ENCODE data around the gene MAPKAPK3. TPM values are rescaled to one million over a fixed set of nuclear protein-coding genes. Genes with fewer than 3 reads are reported as not detected.
"Not testable (repeated sequence)": the region's sequence is repeated elsewhere in the genome, so short reads cannot be mapped to it uniquely, and the experiment has no call there.

Gene MAPKAPK3
- total RNA-seq, 1 donor from 2014 or later: 117 TPM

DNA sequence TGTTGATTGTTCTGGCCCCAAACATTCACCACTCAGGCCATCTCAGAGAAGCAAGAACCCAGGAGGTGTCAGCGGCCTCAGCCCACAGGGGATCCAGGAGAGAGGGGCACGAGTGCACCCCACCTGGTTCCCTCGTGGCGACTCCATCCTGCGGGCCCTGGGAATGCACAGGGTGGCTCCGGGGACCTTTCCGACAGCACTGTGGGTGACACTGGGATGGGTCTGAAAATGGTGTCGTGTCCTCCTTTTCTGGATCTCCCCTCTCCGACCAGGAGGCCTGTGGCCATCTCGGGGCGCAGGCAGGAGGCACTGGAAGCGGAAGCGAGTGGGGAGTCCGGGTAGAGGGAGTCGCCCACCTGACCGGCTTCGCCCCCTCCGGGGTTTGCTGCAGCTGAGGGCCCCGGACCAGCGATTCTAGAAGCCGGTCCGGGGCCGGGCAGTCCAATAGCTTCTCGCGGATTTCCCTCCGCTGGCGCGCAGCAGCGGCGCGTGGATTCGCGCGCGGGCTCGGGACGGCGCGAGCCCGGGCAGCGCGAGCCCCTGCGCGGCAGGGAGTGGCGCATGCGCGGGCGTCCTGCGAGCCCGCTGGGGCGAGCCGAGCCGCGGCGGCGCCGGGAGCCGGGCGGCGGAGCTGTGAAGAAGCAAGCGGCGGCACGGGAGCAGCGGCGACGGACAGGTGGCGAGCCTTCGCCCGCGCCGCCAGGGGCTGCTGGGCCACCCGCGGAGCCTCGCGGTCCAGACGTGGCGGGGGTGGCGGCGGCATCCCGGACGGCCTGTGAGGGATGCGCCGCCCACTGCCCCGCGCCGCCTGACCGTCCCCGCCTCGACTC lies 57.6 kb downstream of the MAPKAPK3 start, which contains the start of gene DOCK3:
DOCK3 (plus strand) TSS at position 579 of the 830 bp plus-strand sequence. CDS start 337 bp downstream, outside the sequence.
- H3K4me3 ChIP-seq (ENCODE audit: low read depth, low read length): peak within 1 kb of the TSS; percentile 34
- DNase-seq (ENCODE audit: low read depth): no peak

DNA sequence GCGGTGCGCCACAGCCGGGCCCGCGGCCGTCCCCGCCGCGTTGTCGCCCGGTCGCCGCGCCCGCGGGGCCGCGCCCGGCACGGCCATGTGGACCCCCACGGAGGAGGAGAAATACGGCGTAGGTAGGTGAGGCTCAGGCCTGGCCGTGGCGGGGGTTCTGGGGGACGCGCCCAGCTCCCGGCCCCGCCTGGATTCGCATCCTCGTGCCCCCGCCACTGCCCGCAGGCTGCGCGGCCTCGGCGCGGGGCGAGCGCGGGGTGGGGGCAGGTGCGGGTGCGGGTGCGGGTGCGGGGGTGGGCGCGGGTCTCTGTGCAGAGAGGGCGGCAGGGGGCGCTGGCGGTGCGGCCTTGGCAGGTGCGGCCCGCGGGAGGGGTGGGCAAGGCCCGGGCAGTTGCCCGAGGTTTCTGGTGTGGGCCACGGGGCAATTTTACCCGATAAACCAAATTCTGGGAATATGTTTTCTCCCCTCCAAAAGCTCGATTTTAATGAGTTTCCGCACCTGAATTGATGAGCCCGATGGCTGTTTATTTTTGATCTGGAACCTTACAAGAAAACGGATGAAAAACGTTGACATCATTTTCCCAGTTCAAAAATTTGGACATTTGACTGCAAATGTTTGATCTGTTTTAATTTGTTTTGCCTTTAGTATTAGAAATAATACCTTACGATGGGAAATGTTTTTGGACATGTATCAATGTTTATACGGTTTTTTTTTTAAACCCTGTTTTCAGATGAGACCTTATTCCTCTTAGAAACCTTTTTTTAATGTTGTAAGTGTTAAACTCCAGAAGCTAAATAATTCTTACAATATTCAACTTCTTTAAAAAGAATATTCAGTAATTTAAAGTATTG lies 58.5 kb downstream of the MAPKAPK3 start:
- H3K4me3 ChIP-seq (ENCODE audit: low read depth, low read length): peak overlapping the region; percentile 34
- TF ChIP-seq, protein P1, sequence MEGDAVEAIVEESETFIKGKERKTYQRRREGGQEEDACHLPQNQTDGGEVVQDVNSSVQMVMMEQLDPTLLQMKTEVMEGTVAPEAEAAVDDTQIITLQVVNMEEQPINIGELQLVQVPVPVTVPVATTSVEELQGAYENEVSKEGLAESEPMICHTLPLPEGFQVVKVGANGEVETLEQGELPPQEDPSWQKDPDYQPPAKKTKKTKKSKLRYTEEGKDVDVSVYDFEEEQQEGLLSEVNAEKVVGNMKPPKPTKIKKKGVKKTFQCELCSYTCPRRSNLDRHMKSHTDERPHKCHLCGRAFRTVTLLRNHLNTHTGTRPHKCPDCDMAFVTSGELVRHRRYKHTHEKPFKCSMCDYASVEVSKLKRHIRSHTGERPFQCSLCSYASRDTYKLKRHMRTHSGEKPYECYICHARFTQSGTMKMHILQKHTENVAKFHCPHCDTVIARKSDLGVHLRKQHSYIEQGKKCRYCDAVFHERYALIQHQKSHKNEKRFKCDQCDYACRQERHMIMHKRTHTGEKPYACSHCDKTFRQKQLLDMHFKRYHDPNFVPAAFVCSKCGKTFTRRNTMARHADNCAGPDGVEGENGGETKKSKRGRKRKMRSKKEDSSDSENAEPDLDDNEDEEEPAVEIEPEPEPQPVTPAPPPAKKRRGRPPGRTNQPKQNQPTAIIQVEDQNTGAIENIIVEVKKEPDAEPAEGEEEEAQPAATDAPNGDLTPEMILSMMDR (conservative IDR thresholded peaks at IDR 0.05; ENCODE audit: low read depth, low read length): peak; percentile 40
- DNase-seq (ENCODE audit: low read depth): no peak

More for the DNA sequence above, 57.6 kb downstream of the MAPKAPK3 start, which contains the start of gene DOCK3:
- TF ChIP-seq, protein P1 (conservative IDR thresholded peaks at IDR 0.05; ENCODE audit: low read depth, low read length): no peak

GRCh38 chr3:50676031-50676705 lies 59.2 kb downstream of the MAPKAPK3 start:
- no peak for DNase-seq (ENCODE audit: low read depth)
- TF ChIP-seq, protein P1 (conservative IDR thresholded peaks at IDR 0.05; ENCODE audit: low read depth, low read length): no peak
- no peak overlapping the region for H3K4me3 ChIP-seq (ENCODE audit: low read depth, low read length)

GRCh38 chr3:50687127-50687751 lies 70.3 kb downstream of the MAPKAPK3 start:
- TF ChIP-seq, protein P1 (conservative IDR thresholded peaks at IDR 0.05; ENCODE audit: low read depth, low read length): no peak
- no peak overlapping the region for H3K4me3 ChIP-seq (ENCODE audit: low read depth, low read length)
- DNase-seq (ENCODE audit: low read depth): no peak

- DNase-seq (ENCODE audit: low read depth): no peak
- no peak overlapping the region for H3K4me3 ChIP-seq (ENCODE audit: low read depth, low read length)
- TF ChIP-seq, protein P1 (conservative IDR thresholded peaks at IDR 0.05; ENCODE audit: low read depth, low read length): no peak
Observed at GRCh38 chr3:50687916-50688315, 71.0 kb downstream of the MAPKAPK3 start.

GRCh38 chr3:50688602-50689001 lies 71.7 kb downstream of the MAPKAPK3 start:
- DNase-seq (ENCODE audit: low read depth): not testable (repeated sequence)

More at GRCh38 chr3:50688602-50689001, 71.7 kb downstream of the MAPKAPK3 start:
- H3K4me3 ChIP-seq (ENCODE audit: low read depth, low read length): not testable (repeated sequence)

Data from epithelial cell of proximal tubule (primary cell).